Ascending aorta (tissue), 2 donors: ENCODE measurements around the gene ACACA. TPM values are rescaled to one million over a fixed set of nuclear protein-coding genes. Genes with fewer than 3 reads are reported as not detected.

Experiments used
- DNase-seq, 2 donors: peaks; one replicate each; pipeline ENCODE4 v3.0.0-alpha.2; 2019; ENCODE audit warnings: low spot score in 2 of 2
- H3K27ac ChIP-seq, 2 donors: fragments of 200-600 bp; sonication (generic); one replicate each; pipeline ENCODE4 v1.5.1; 2016 to 2017; ENCODE audit warnings: mild to moderate bottlenecking in 1 of 2
- H3K27me3 ChIP-seq: fragments of 200-600 bp; sonication (generic); one replicate; pipeline ENCODE4 v1.5.1; 2017
- H3K36me3 ChIP-seq, 2 donors: fragments of 200-600 bp; sonication (generic); one replicate each; pipeline ENCODE4 v1.5.1; 2016
- H3K4me1 ChIP-seq, 2 donors: fragments of 200-600 bp; sonication (generic); one replicate each; pipeline ENCODE4 v1.5.1; 2016 to 2017; ENCODE audit warnings: mild to moderate bottlenecking in 1 of 2
- H3K4me3 ChIP-seq, 2 donors: fragments of 200-600 bp; sonication (generic); one replicate each; pipeline ENCODE4 v1.5.1; 2016 to 2017; ENCODE audit warnings: mild to moderate bottlenecking in 1 of 2
- H3K9me3 ChIP-seq, 2 donors: fragments of 200-600 bp; sonication (generic); one replicate each; pipeline ENCODE4 v1.5.1; 2016
- intact Hi-C: fragments of 100-400 bp; cut with DNase I; formaldehyde crosslinking; loops from one replicate; pipeline ENCODE4 v1.15.1; 2023
- total RNA-seq: library from RNA; depleted of rRNA; stranded (reverse); fragments of >200 nt; gene quantifications from one replicate; pipeline ENCODE4 v1.1.0, GENCODE V29; 2016
- TF ChIP-seq, protein P1 (sequence below), 3 experiments: fragments of 200-600 bp in 2 of 3; fragments of 450-650 bp in 1 of 3; sonication (generic) in 2 of 3; IDR thresholded peaks; one replicate each; pipeline ENCODE4 v1.5.1; 2016 to 2019; ENCODE audit warnings: antibody characterized with exemption in 3 of 3, mild to moderate bottlenecking in 1 of 3, moderate library complexity in 1 of 3

The ACACA gene
- total RNA-seq, 1 donor from 2014 or later = 69.0 TPM

DNA sequence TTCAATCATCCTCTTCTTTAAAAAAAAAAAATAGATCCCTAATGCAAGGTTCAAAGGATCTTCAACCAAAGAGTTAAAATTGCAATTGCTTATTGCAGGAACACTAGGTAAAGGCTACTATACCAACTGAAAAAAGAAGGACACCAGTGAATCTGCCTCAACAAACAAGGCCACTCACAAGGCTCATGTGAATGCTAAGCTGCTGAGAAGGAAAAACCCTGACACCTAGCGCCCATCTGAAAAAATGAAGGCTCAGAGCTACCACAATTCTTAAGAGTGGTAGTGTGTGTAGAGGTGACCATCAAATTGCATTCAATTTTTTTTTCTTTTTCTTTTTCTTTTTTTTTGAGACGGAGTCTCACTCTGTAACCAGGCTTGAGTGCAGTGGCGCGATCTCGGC is 232.4 kb downstream of the ACACA start:
- Histone ChIP-seq H3K27ac (no peak overlapping the region), H3K36me3 (peaks cover 0 to 18% of the 10 kb centered on the region in 2 donors), H3K27me3 (no peaks in the 10 kb centered on the region), H3K4me3 (no peak overlapping the region), H3K4me1 (no peaks in the 10 kb centered on the region), H3K9me3 (no peaks in the 10 kb centered on the region)
- intact Hi-C loops = no loop called here
- TF ChIP-seq, protein P1, sequence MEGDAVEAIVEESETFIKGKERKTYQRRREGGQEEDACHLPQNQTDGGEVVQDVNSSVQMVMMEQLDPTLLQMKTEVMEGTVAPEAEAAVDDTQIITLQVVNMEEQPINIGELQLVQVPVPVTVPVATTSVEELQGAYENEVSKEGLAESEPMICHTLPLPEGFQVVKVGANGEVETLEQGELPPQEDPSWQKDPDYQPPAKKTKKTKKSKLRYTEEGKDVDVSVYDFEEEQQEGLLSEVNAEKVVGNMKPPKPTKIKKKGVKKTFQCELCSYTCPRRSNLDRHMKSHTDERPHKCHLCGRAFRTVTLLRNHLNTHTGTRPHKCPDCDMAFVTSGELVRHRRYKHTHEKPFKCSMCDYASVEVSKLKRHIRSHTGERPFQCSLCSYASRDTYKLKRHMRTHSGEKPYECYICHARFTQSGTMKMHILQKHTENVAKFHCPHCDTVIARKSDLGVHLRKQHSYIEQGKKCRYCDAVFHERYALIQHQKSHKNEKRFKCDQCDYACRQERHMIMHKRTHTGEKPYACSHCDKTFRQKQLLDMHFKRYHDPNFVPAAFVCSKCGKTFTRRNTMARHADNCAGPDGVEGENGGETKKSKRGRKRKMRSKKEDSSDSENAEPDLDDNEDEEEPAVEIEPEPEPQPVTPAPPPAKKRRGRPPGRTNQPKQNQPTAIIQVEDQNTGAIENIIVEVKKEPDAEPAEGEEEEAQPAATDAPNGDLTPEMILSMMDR (IDR thresholded peaks at IDR 0.05) = no peak
- DNase-seq = no peak

DNA sequence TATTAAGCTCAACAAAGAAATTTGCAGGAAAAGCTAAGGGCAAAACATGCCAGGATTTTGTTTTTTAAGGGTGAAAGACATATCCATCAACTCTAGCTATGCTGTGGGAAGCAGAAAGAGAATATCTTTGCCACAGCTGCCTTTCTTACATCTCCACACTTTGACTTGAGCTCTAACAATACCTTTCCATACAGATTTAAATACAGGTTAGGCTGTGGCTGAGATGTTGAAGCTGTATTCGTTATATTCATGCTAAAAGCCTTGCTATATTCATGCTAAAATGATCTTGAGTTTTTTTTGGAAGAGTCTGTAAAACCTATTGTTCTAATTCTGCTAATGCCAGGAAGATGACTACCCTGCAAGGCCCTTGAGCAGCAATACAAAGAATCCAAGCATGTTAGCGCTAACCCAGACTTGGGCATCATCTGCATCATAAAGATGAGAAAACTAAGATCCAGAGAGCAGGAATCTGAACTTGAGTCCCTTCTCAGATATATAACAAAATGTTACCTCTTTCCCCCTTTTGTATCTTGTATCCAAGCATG is 235.7 kb downstream of the ACACA start:
- H3K27ac ChIP-seq = no peak overlapping the region
- intact Hi-C loops = no loop called here
- TF ChIP-seq, protein P1 (IDR thresholded peaks at IDR 0.05) = no peak

DNA sequence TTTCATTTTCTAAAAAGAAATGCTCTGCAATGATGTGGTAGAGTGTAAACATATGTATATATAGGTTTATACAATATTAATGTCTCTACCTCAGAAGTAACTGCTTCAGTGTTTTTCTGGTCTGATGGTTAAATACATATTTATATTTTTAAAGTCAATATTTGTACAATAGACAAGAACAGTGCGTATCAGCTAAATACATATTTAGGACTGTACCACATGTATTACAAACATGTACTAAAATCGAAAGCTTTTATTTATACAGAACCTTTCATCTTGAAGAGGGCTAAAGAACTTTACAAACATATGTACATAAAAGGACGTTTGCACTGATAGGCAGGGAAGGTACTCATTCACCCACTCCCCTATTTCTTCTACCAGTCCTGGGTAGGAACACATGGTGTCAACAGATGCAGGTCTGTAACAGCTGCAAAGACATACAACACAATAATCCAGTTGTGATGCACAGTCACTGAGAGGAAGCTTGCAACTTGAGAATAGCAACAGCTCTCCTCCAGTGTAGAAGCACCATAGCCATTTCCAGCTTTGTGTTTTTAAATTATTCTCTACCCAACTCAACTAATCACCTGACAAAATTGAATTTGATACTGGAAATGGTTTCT is 237.8 kb downstream of the ACACA start:
- TF ChIP-seq, protein P1 (IDR thresholded peaks at IDR 0.05) = no peak
- H3K36me3 ChIP-seq = no peaks in the 10 kb centered on the region
- intact Hi-C loops = no loop called here
- no peak overlapping the region for H3K4me3 ChIP-seq
- no peaks in the 10 kb centered on the region for H3K9me3 ChIP-seq
- H3K27me3 ChIP-seq = no peaks in the 10 kb centered on the region
- DNase-seq = no peak
- no peak overlapping the region for H3K27ac ChIP-seq
- no peaks in the 10 kb centered on the region for H3K4me1 ChIP-seq

More for the DNA sequence above, 235.7 kb downstream of the ACACA start:
- no peak for DNase-seq
- no peaks in the 10 kb centered on the region for H3K9me3 ChIP-seq
- H3K27me3 ChIP-seq = no peaks in the 10 kb centered on the region
- no peaks in the 10 kb centered on the region for H3K4me1 ChIP-seq
- no peaks in the 10 kb centered on the region for H3K36me3 ChIP-seq
- no peak overlapping the region for H3K4me3 ChIP-seq

DNA sequence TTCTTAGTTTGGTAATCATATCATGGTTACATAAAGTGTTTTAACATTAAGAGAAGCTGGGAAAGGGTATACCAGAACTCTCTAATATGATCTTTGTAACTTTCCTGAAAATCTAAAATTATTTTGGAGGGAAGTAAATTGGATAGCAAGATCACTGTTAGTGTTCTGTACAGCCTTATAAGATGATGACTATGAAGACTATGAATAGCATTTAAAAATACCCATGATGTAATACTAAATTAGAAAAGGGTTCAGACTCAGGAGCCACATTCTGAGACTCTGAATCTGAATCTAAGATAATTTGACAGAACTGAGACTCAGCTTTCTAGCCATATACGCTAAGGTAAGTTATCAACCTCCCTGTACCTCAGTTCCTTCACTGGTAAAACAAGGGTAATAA is 238.9 kb downstream of the ACACA start:
- H3K4me1 ChIP-seq = no peaks in the 10 kb centered on the region
- DNase-seq = no peak
- H3K27ac ChIP-seq = no peak overlapping the region
- no peaks in the 10 kb centered on the region for H3K9me3 ChIP-seq
- H3K27me3 ChIP-seq = no peaks in the 10 kb centered on the region
- H3K4me3 ChIP-seq = no peak overlapping the region
- no peaks in the 10 kb centered on the region for H3K36me3 ChIP-seq
- TF ChIP-seq, protein P1 (IDR thresholded peaks at IDR 0.05) = no peak
- intact Hi-C loops = no loop called here

DNA sequence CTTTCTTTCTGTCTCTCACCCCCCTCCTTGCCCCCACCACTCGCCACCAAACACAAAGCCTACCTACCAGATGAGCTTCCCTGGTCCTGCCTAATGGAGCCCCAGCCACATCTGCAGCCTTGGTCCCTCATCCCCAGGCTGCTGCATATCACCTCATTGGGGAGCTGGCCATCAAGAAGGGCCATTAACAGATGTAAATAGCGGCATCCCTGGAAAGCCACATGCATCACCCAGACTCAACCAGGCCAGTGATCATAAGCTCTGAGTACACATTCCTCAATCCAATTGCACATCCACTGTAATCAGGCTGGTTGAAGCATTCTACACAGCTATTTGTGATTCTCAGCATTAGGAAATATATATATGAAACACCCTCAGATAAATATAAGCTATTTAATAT is 242.6 kb downstream of the ACACA start:
- H3K36me3 ChIP-seq = peaks cover 0 to 5% of the 10 kb centered on the region in 2 donors
- no peaks in the 10 kb centered on the region for H3K27me3 ChIP-seq
- intact Hi-C loops = no loop called here
- DNase-seq = no peak
- no peaks in the 10 kb centered on the region for H3K4me1 ChIP-seq
- no peak overlapping the region for H3K4me3 ChIP-seq
- TF ChIP-seq, protein P1 (IDR thresholded peaks at IDR 0.05) = no peak
- H3K9me3 ChIP-seq = no peaks in the 10 kb centered on the region
- no peak overlapping the region for H3K27ac ChIP-seq
